Stimulated activated naive CD8-positive, alpha-beta T cell treated with anti-CD3 and anti-CD28 coated beads, Interleukin-15, amount 100 ng/mL, for 72 hours (primary cell): Measurements from ENCODE around the gene TIGD7.

Experiments used
- ATAC-seq: fragments of 150-1000 bp; cut with Tn5 transposase; 2 replicates; pipeline ENCODE4 v1.10.0; 2021; ENCODE audit warnings: mild to moderate bottlenecking, moderate library complexity
- DNase-seq, 2 donors: peaks; one replicate each; pipeline ENCODE4 v3.0.0; 2021 to 2022
- H3K27ac Mint-ChIP-seq, 2 donors: one replicate each; pipeline ENCODE4 v1.8.0; 2022; ENCODE audit warnings: mild to moderate bottlenecking in 2 of 2, mixed read lengths in 2 of 2, moderate library complexity in 2 of 2
- H3K27me3 Mint-ChIP-seq: one replicate; pipeline ENCODE4 v1.8.0; 2022; ENCODE audit warnings: mixed read lengths
- H3K4me1 Mint-ChIP-seq: one replicate; pipeline ENCODE4 v1.8.0; 2022; ENCODE audit warnings: mild to moderate bottlenecking, mixed read lengths
- H3K4me3 Mint-ChIP-seq, 2 donors: one replicate each; pipeline ENCODE4 v1.8.0; 2022; ENCODE audit warnings: mild to moderate bottlenecking in 2 of 2, mixed read lengths in 2 of 2, moderate library complexity in 1 of 2
- H3K9me3 Mint-ChIP-seq, 2 donors: one replicate each; pipeline ENCODE4 v1.8.0; 2022; ENCODE audit warnings: mixed read lengths in 2 of 2

TIGD7 gene

DNA sequence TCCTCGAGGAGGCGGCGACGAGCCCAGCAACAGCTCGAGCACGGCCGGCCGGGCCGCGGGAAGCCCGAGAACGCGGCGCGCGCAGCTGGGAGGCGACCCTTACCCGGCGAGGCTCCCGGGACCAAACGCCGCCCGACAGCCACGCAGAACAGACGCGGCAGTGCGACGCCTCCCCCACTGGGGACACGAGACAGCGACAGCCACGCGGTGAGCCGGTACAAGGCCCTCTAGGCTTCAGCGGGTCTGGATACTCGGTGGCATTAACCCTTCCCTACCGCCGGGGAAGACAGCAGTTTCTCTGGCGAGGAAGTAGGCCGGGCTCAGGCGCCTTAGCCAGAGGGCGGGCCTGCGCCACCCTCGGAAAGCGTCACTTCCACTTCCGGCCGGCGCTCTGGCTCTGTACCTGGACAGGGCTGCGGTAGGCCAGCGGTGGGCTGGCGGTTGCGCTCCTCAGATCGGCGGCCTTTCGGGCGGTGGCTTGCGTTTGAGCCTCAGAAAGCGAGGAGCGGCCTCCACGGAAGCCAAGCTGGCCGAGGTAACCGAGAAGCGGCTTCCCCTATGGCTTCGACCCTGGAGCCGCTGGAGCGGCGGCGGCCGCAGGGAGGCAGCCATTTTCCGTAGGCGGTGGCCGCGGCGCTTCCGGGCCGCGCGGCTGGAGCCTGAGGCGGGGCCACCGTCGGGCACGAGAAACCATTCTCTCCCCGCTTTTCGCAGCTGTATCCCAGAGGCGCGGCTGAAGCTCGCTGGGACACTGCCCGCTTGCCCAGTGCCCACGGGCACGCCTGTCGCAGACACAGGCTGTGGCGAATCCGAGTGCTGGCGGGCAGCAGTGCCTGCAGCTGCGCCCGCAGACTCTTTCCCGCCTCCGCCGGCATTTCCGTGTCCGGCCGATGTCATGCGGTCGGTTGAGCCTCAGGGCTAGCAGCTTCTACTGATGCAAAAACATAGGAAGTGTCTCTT is at the start of gene TIGD7, which contains the start of gene ZNF75A:
TIGD7 (minus strand) TSS at position 322 of the 960 bp plus-strand sequence. CDS start 4,816 bp downstream, outside the sequence.
ZNF75A (plus strand) TSS at position 389 of the 960 bp plus-strand sequence. CDS start 2,932 bp downstream, outside the sequence.
- H3K27ac Mint-ChIP-seq = peak within 1 kb of the TSS; percentile 83 to 86
- H3K4me3 Mint-ChIP-seq = peak within 1 kb of the TSS; percentile 80 to 87
- peaks cover 17% of the 10 kb centered on the region for H3K4me1 Mint-ChIP-seq
- ATAC-seq (peak; percentile 99), DNase-seq (peak; percentile 88 to 89)
- H3K27me3 Mint-ChIP-seq = no peaks in the 10 kb centered on the region
- peaks cover 27 to 47% of the 10 kb centered on the region in 2 donors for H3K9me3 Mint-ChIP-seq

DNA sequence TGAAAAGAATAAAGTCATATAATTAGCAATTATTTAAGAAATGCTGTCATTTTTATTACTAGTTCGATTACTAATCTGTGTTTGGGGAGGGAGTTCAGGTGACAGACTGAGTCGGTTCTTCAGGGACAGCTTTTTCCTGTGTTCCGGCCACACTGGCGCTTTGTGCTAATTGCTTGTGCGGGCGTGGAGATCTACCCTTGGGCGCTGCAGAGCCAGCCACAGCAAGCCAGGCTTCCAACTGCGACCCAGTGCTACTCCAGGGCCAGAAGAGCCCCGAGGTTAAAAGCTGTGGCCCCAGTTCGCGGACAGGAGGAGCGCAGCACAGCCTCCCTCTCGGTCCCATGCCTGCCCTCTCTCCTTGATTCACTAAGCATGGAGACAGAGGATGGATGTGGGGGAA is 43.9 kb upstream of the TIGD7 start:
- Mint-ChIP-seq H3K9me3 (peaks cover 0 to under 1% of the 10 kb centered on the region in 2 donors), H3K27ac (no peak overlapping the region), H3K4me1 (peaks cover 7% of the 10 kb centered on the region), H3K27me3 (no peaks in the 10 kb centered on the region), H3K4me3 (no peak overlapping the region)
- no peak for DNase-seq
- ATAC-seq = no peak

DNA sequence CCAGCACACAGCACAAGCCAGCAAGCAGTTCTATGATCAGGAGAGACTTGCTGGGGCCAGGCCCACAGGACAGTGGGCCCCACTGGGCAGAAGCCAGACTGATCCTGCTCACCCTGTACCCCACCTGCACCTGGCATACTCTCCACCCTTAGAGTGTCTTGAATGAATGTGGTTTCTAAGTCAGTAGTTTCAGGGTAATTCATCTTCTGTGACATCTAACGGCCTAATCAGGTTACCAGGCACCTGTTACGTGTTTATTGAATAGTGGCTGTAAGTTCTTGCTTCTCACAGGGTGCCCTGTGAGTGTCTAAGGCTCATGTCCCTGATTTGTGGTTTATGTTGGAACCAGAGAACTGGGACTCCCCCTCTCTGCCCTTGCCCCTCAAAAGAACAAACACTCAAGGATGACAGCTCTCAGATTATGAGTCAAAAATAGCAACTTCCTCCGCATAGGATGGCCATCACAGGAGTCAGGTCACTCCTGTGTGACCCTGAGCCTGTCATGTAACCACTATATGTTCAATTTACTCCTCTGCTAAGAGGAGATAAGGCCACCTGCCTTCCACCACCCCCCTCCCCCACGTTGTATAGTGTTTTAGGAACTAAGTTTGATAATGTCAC is 43.4 kb upstream of the TIGD7 start:
- H3K9me3 Mint-ChIP-seq = no peaks in the 10 kb centered on the region
- no peak for DNase-seq
- H3K4me1 Mint-ChIP-seq = peaks cover 7% of the 10 kb centered on the region
- peak; percentile 33 for ATAC-seq
- H3K4me3 Mint-ChIP-seq = no peak overlapping the region
- no peak overlapping the region for H3K27ac Mint-ChIP-seq
- H3K27me3 Mint-ChIP-seq = no peaks in the 10 kb centered on the region

- H3K27ac Mint-ChIP-seq = no peak overlapping the region
- ATAC-seq = no peak
- H3K4me3 Mint-ChIP-seq = no peak overlapping the region
Observed at GRCh38 chr16:3347586-3347985, 42.4 kb upstream of the TIGD7 start.

DNA sequence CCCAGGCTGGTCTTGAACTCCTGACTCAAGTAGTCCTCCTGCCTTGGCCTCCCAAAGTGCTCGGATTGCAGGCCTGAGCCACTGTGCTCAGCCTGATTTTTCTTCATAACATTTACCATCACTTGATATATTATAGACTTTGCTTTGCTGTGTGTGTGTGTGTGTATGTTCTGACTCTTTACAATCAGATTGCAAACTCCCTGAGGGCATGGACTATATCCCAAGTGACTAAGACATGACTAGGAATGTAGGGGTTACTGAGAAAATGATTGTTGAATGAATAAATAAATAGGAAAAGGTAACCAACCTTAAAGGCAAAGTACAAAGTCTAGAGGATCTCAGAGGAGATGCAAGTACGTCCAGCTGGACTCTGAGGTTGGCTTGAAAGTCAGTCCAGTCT is 40.8 kb upstream of the TIGD7 start:
- DNase-seq (no peak), ATAC-seq (no peak)
- Mint-ChIP-seq H3K9me3 (no peaks in the 10 kb centered on the region), H3K27me3 (no peaks in the 10 kb centered on the region), H3K27ac (no peak overlapping the region), H3K4me3 (no peak overlapping the region), H3K4me1 (peaks cover 7% of the 10 kb centered on the region)

More at GRCh38 chr16:3347586-3347985, 42.4 kb upstream of the TIGD7 start:
- H3K9me3 Mint-ChIP-seq = no peaks in the 10 kb centered on the region
- DNase-seq = no peak
- peaks cover 7% of the 10 kb centered on the region for H3K4me1 Mint-ChIP-seq
- no peaks in the 10 kb centered on the region for H3K27me3 Mint-ChIP-seq

GRCh38 chr16:3328643-3329042 is 23.4 kb upstream of the TIGD7 start:
- DNase-seq (no peak), ATAC-seq (no peak)
- H3K4me1 Mint-ChIP-seq = no peaks in the 10 kb centered on the region
- H3K9me3 Mint-ChIP-seq = peaks cover 25 to 30% of the 10 kb centered on the region in 2 donors
- H3K4me3 Mint-ChIP-seq = no peak overlapping the region
- H3K27me3 Mint-ChIP-seq = no peaks in the 10 kb centered on the region
- no peak overlapping the region for H3K27ac Mint-ChIP-seq

DNA sequence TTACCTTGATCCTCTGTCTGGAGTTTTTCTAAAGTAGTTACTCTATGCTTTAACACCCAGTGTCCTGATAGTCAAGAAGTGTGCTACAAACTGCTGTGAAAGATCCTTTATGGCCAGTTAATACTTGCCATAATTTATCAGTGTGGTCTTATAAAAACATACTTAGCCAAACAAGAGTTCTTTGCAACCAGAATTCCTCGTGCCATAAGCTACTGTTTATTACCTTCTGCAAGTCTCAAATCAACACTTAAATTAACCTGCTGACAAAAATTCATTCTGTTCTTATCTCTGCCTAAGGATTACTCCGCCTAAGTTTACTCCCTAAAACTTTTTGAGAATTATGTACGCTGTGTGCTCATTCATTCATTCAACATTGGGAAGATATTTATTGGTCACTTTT is 22.9 kb upstream of the TIGD7 start:
- no peaks in the 10 kb centered on the region for H3K27me3 Mint-ChIP-seq
- no peak overlapping the region for H3K27ac Mint-ChIP-seq
- ATAC-seq (no peak), DNase-seq (no peak)
- H3K4me1 Mint-ChIP-seq = no peaks in the 10 kb centered on the region
- peaks cover 26 to 35% of the 10 kb centered on the region in 2 donors for H3K9me3 Mint-ChIP-seq
- H3K4me3 Mint-ChIP-seq = no peak overlapping the region

- Mint-ChIP-seq H3K27ac (no peak overlapping the region), H3K4me1 (no peaks in the 10 kb centered on the region), H3K9me3 (peaks cover 28 to 39% of the 10 kb centered on the region in 2 donors), H3K4me3 (no peak overlapping the region), H3K27me3 (no peaks in the 10 kb centered on the region)
- DNase-seq = no peak
- ATAC-seq = no peak
Observed at GRCh38 chr16:3327514-3327913, 22.3 kb upstream of the TIGD7 start.

DNA sequence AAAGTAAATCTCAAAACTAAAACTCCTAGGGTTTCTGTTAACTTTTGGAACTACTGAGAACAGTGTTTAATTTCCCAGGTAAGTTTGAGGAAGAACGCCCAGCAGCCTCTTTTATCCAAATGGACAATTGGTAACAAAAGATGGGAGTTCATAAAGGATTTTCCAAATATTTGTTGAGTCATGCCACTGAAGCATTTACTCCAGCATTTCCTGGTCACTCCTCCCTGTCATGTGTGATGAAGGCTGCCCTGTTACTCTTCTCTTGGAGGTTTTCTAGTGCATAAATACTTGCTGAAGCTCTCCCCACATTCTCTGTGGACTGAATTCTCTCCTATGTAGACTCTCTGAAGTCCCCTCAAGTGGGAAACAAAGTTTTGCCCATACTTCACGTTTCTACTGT is 16.6 kb upstream of the TIGD7 start:
- no peak for ATAC-seq
- DNase-seq = no peak
- Mint-ChIP-seq H3K27ac (no peak overlapping the region), H3K4me3 (no peak overlapping the region), H3K4me1 (no peaks in the 10 kb centered on the region), H3K9me3 (peaks cover 40 to 61% of the 10 kb centered on the region in 2 donors), H3K27me3 (no peaks in the 10 kb centered on the region)

- Mint-ChIP-seq H3K4me3 (no peak overlapping the region), H3K27ac (no peak overlapping the region), H3K27me3 (no peaks in the 10 kb centered on the region), H3K9me3 (peaks cover 62 to 84% of the 10 kb centered on the region in 2 donors), H3K4me1 (no peaks in the 10 kb centered on the region)
- no peak for DNase-seq
- no peak for ATAC-seq
Observed at GRCh38 chr16:3317315-3317999, 12.2 kb upstream of the TIGD7 start.

GRCh38 chr16:3311496-3311895 is 6.3 kb upstream of the TIGD7 start:
- H3K9me3 Mint-ChIP-seq = peaks cover 58 to 77% of the 10 kb centered on the region in 2 donors
- ATAC-seq = no peak
- no peak for DNase-seq

DNA sequence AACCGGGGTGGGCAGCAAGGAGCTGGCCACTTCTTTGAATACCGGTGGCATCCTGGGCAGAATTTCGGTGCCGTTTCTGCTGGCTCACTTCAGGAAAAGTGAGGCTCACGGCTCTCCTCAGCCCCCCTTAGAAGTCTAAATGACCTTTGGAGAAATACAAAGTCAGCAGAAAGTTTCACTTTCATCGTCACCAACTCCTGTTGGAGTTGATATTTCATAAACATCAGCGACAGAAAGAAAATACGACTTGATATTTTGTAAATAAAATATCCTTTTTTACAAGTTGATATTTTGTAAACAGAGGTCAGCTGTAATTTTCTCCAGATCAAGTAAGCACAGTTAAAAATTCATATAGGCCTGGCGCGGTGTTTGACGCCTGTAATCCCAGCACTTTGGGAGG is 848 bp upstream of the TIGD7 start:
- Mint-ChIP-seq H3K4me1 (peaks cover 17% of the 10 kb centered on the region), H3K27ac (peak overlapping the region; percentile 82 to 83), H3K27me3 (no peaks in the 10 kb centered on the region), H3K9me3 (peaks cover 27 to 47% of the 10 kb centered on the region in 2 donors), H3K4me3 (peak overlapping the region; percentile 80 to 87)
- ATAC-seq = no peak
- no peak for DNase-seq

More at GRCh38 chr16:3311496-3311895, 6.3 kb upstream of the TIGD7 start:
- Mint-ChIP-seq H3K4me3 (no peak overlapping the region), H3K4me1 (peaks cover 6% of the 10 kb centered on the region), H3K27ac (no peak overlapping the region), H3K27me3 (no peaks in the 10 kb centered on the region)

GRCh38 chr16:3304370-3304769 is 860 bp downstream of the TIGD7 start:
- no peak for ATAC-seq
- peak overlapping the region; percentile 80 to 87 for H3K4me3 Mint-ChIP-seq
- DNase-seq = no peak
- no peaks in the 10 kb centered on the region for H3K27me3 Mint-ChIP-seq
- peak overlapping the region in 1 of 2 donors; percentile 86 for H3K27ac Mint-ChIP-seq
- peaks cover 17% of the 10 kb centered on the region for H3K4me1 Mint-ChIP-seq
- peaks cover 38 to 54% of the 10 kb centered on the region in 2 donors for H3K9me3 Mint-ChIP-seq

DNA sequence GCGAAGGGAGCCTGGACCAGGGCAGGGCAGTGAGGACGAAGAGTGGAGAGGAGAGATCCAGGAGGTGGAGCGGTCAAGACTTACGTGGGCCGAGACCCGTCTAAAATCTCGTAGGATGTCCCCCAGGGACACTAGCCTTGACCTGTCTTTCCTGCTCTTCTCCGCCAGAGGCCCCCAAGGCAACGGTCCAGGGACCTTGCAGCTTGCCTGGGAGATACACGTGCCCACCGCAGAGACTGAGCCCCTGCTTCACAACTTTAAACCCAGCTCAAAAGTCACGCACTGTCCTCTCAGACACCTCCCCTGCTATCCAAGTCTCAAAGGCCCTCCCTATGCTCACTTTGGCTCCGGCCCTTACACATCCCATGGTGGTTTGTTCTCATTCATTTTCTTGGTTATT is 9.4 kb downstream of the TIGD7 start:
- DNase-seq (no peak), ATAC-seq (no peak)
- Mint-ChIP-seq H3K4me3 (no peak overlapping the region), H3K4me1 (peaks cover 9% of the 10 kb centered on the region), H3K27me3 (no peaks in the 10 kb centered on the region), H3K9me3 (peaks cover 53 to 61% of the 10 kb centered on the region in 2 donors), H3K27ac (no peak overlapping the region)

- H3K4me3 Mint-ChIP-seq = no peak overlapping the region
- peaks cover 10% of the 10 kb centered on the region for H3K4me1 Mint-ChIP-seq
- no peak overlapping the region for H3K27ac Mint-ChIP-seq
- no peak for DNase-seq
- ATAC-seq = peak; percentile 43
- H3K9me3 Mint-ChIP-seq = peaks cover 53 to 61% of the 10 kb centered on the region in 2 donors
- no peaks in the 10 kb centered on the region for H3K27me3 Mint-ChIP-seq
Observed at GRCh38 chr16:3295209-3295608, 10.0 kb downstream of the TIGD7 start.
